Stimulated activated CD4-positive, alpha-beta T cell treated with anti-CD3 and anti-CD28 coated beads, TNF-alpha, amount 100 ng/mL, for 4 hours (primary cell): ENCODE results near the gene ATP1A4.

Experiments used
- DNase-seq, 3 experiments: peaks; one replicate each; pipeline ENCODE4 v3.0.0-alpha.2; 2020; ENCODE audit warnings: low read depth in 3 of 3

ATP1A4 gene

GRCh38 chr1:160171980-160172379 is 20.6 kb downstream of the ATP1A4 start:
- no peak for DNase-seq

GRCh38 chr1:160177231-160177630 is 25.8 kb downstream of the ATP1A4 start:
- no peak for DNase-seq

- DNase-seq, result no peak
Observed at GRCh38 chr1:160177667-160178066, 26.3 kb downstream of the ATP1A4 start.

DNA sequence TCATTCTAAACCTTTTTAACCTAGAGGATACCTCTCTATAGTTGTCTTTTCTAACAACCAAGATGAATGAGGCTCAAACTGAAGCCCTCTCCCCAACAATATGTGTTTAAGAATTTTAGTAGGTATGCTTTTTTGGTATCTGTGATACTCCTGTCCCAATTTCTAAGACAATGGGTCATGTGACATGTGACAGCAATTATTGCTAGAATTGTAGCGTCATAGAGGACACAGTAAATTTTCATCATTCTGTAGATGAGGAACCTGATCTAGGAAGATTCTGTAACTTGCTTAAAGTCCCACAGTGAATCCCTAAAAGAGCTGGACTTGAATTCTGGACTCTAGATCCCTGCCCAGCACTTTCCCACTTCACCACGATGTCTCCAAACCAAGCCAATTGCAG is 27.3 kb downstream of the ATP1A4 start:
- DNase-seq, result no peak

DNA sequence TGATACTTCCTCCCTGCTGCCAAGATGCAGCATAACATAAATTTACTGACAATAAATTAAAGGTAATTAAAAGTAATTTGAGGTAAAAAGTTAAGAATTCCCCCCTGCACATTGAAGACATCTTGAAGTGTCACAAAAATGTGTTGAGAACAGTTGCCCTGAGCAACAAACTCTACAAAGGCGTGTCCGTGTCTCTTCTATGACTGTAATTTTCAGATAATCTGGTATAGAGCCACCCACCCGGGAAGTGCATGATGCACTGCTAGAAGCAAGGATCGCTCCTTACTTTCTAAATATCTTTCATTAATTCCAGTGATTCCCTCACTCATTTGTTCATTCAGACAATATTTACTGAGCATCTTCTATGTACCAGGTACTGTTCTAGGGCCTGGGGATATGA is 27.9 kb downstream of the ATP1A4 start:
- DNase-seq, result no peak

DNA sequence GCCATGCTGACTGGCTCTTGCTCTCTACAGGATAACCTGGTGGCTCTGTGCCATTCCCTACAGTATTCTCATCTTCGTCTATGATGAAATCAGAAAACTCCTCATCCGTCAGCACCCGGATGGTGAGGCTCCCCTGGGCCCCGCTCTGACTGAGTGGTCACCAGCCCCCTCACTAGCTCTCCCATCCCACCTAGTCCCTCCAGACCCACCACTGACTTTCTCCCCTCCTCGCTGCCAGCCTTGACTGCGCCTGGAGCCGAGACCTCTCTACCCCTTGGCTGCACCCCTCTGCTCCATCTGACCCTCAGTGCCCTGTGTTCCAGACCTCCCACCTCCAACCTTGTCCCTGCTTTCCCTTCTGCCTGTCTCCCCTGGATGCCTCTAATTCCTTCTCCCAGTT is 34.8 kb downstream of the ATP1A4 start:
- no peak for DNase-seq

- DNase-seq, result no peak
Observed at GRCh38 chr1:160186729-160187128, 35.3 kb downstream of the ATP1A4 start.

GRCh38 chr1:160187407-160187806 is 36.0 kb downstream of the ATP1A4 start:
- DNase-seq, result no peak

- no peak for DNase-seq
Observed at GRCh38 chr1:160188341-160188740, 36.9 kb downstream of the ATP1A4 start.

GRCh38 chr1:160189649-160190625 is 38.5 kb downstream of the ATP1A4 start, which contains the start of gene CASQ1:
Gene CASQ1, plus strand, starts transcription at chr1:160190575. Its CDS starts 177 bp downstream, at chr1:160190752.
- no peak for DNase-seq

GRCh38 chr1:160191756-160192155 is 40.4 kb downstream of the ATP1A4 start:
- DNase-seq, result no peak

DNA sequence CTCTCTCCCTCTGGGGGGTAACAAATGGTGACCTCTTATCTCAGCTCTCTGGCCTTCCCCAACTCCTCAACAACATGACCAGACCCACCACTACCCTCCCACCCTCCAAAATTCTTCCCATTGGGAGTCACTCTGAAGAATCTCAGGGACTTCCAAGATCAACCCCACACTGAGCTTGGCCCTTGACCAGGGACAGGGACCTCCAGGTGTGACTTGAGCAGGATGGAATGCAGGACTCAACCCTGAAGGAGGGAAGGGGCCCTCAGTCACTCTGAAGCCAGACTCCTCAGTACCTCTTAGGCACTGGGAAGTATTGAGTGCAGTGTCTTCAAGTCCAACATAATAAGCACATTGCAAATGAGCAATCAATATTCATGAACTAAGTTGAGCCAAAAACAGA is 40.8 kb downstream of the ATP1A4 start:
- no peak for DNase-seq

GRCh38 chr1:160193091-160193819 is 41.9 kb downstream of the ATP1A4 start:
- DNase-seq, result peak; percentile 55 to 80 (median 67)

GRCh38 chr1:160193832-160194736 is 42.7 kb downstream of the ATP1A4 start:
- no peak for DNase-seq

DNA sequence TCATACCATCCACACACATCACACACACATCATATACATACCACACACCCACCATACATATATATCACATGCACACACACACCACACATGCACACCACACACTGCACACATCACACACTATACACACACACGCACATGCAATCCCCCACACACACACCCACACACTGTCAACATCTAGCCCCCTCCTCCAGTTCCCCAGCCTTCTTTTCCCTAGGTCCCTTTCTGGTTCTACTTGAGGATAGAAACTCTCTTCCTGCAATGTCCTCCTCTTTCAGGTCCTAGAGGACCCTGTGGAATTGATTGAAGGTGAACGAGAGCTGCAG is 43.3 kb downstream of the ATP1A4 start:
- DNase-seq, result no peak

DNA sequence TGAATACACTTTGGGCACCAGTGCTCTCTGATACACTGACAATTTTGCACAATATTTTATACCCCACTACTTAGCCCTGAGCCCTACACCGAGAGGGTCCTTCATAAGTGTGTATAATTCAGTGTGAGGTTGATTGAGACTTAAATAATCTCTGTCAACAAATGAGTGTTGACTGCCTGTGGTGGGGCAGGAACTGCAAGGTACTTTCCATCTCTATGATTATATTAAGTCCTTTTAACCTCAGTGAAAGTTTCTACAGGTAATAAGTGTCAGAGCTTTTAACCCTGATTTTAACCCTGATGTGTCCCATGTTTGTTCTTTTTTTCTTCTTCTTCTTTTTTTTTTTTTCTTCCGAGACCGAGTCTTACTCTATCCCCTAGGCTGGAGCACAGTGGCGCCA is 44.7 kb downstream of the ATP1A4 start:
- DNase-seq, result no peak

GRCh38 chr1:160197231-160197630 is 45.8 kb downstream of the ATP1A4 start:
- DNase-seq, result no peak

DNA sequence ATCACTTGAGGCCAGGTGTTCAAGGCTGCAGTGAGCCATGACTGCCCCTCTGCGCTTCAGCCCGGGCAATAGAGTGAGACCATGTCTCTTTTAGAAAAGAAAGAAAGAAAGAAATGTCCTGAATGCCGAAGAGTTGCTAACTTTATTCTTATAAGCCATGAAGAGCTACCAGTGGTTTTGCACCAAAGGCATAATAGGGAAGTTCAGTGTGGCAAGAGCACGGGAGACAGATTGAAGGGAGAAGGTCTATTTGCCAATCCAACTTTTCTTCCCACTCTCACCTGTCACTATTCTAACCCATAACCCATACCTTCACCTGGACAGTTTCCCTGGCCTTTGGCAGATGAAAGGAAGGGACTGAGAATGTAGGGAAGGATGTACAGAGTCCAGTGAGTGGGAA is 49.4 kb downstream of the ATP1A4 start:
- no peak for DNase-seq

- no peak for DNase-seq
Observed at GRCh38 chr1:160204526-160205241, 53.3 kb downstream of the ATP1A4 start.

GRCh38 chr1:160205242-160206035 is 54.0 kb downstream of the ATP1A4 start, which contains the start of gene PEA15:
Gene PEA15, plus strand, starts transcription at chr1:160205384. Its CDS starts 6,161 bp downstream, at chr1:160211545.
- DNase-seq, result peak; percentile 52 to 61 (median 57)
